ENCODE results near the gene ATP2C2. TPM values are rescaled to one million over a fixed set of nuclear protein-coding genes. Genes with fewer than 3 reads are reported as not detected.

Gene ATP2C2
- total RNA-seq, 2 donors from 2014 or later, result 0.07 TPM; not detected in 1

- H3K27ac Mint-ChIP-seq, result no peak overlapping the region
- H3K36me3 Mint-ChIP-seq (ENCODE audit: insufficient read depth in 2 of 2), result no peaks in the 10 kb centered on the region
- no peaks in the 10 kb centered on the region for H3K9me3 Mint-ChIP-seq
- H3K4me1 Mint-ChIP-seq (ENCODE audit: low read depth), result no peaks in the 10 kb centered on the region
- no peak for DNase-seq
- ATAC-seq (replicated peaks in 1 of 2), result no peak
- peaks cover 9% of the 10 kb centered on the region for H3K27me3 Mint-ChIP-seq (ENCODE audit: low read depth)
- no peak overlapping the region for H3K4me3 Mint-ChIP-seq
These were observed 19.9 kb upstream of the ATP2C2 start for GRCh38 chr16:84348386-84348888.

- Mint-ChIP-seq H3K9me3 (no peaks in the 10 kb centered on the region), H3K36me3 (ENCODE audit: insufficient read depth in 2 of 2) (no peaks in the 10 kb centered on the region), H3K27me3 (ENCODE audit: low read depth) (peaks cover 9% of the 10 kb centered on the region), H3K4me3 (no peak overlapping the region), H3K27ac (no peak overlapping the region), H3K4me1 (ENCODE audit: low read depth) (no peaks in the 10 kb centered on the region)
- DNase-seq (no peak), ATAC-seq (replicated peaks in 1 of 2) (no peak)
These were observed 18.3 kb upstream of the ATP2C2 start for GRCh38 chr16:84349862-84350684.

- H3K9me3 Mint-ChIP-seq, result no peaks in the 10 kb centered on the region
- ATAC-seq (replicated peaks in 1 of 2) (no peak), DNase-seq (no peak)
- H3K27me3 Mint-ChIP-seq (ENCODE audit: low read depth), result peaks cover 9% of the 10 kb centered on the region
- no peaks in the 10 kb centered on the region for H3K4me1 Mint-ChIP-seq (ENCODE audit: low read depth)
- H3K36me3 Mint-ChIP-seq (ENCODE audit: insufficient read depth in 2 of 2), result no peaks in the 10 kb centered on the region
- no peak overlapping the region for H3K27ac Mint-ChIP-seq
- H3K4me3 Mint-ChIP-seq, result no peak overlapping the region
These were observed 17.5 kb upstream of the ATP2C2 start for GRCh38 chr16:84350685-84351400.

GRCh38 chr16:84351630-84352029, 16.7 kb upstream of the ATP2C2 start:
- ATAC-seq (replicated peaks in 1 of 2) (no peak), DNase-seq (no peak)
- peaks cover under 1% of the 10 kb centered on the region for H3K4me1 Mint-ChIP-seq (ENCODE audit: low read depth)
- no peak overlapping the region for H3K27ac Mint-ChIP-seq
- H3K9me3 Mint-ChIP-seq, result no peaks in the 10 kb centered on the region
- H3K27me3 Mint-ChIP-seq (ENCODE audit: low read depth), result peaks cover 9% of the 10 kb centered on the region
- H3K36me3 Mint-ChIP-seq (ENCODE audit: insufficient read depth in 2 of 2), result no peaks in the 10 kb centered on the region
- no peak overlapping the region for H3K4me3 Mint-ChIP-seq

GRCh38 chr16:84354306-84354705, 14.0 kb upstream of the ATP2C2 start:
- H3K4me1 Mint-ChIP-seq (ENCODE audit: low read depth), result peaks cover 22% of the 10 kb centered on the region
- no peak for ATAC-seq (replicated peaks in 1 of 2)
- H3K36me3 Mint-ChIP-seq (ENCODE audit: insufficient read depth in 2 of 2), result no peaks in the 10 kb centered on the region
- no peak for DNase-seq
- peaks cover 9% of the 10 kb centered on the region for H3K27me3 Mint-ChIP-seq (ENCODE audit: low read depth)
- no peak overlapping the region for H3K27ac Mint-ChIP-seq
- H3K4me3 Mint-ChIP-seq, result no peak overlapping the region
- H3K9me3 Mint-ChIP-seq, result no peaks in the 10 kb centered on the region

GRCh38 chr16:84355149-84355548, 13.2 kb upstream of the ATP2C2 start:
- no peak for ATAC-seq (replicated peaks in 1 of 2)
- Mint-ChIP-seq H3K27ac (no peak overlapping the region), H3K4me1 (ENCODE audit: low read depth) (peaks cover 30% of the 10 kb centered on the region)

GRCh38 chr16:84356176-84356575, 12.2 kb upstream of the ATP2C2 start:
- no peak for ATAC-seq (replicated peaks in 1 of 2)
- Mint-ChIP-seq H3K9me3 (no peaks in the 10 kb centered on the region), H3K27me3 (ENCODE audit: low read depth) (no peaks in the 10 kb centered on the region), H3K27ac (no peak overlapping the region), H3K4me1 (ENCODE audit: low read depth) (peaks cover 40% of the 10 kb centered on the region), H3K36me3 (ENCODE audit: insufficient read depth in 2 of 2) (no peaks in the 10 kb centered on the region), H3K4me3 (no peak overlapping the region)
- DNase-seq, result no peak

More at GRCh38 chr16:84355149-84355548, 13.2 kb upstream of the ATP2C2 start:
- Mint-ChIP-seq H3K9me3 (no peaks in the 10 kb centered on the region), H3K27me3 (ENCODE audit: low read depth) (peaks cover 1% of the 10 kb centered on the region), H3K36me3 (ENCODE audit: insufficient read depth in 2 of 2) (no peaks in the 10 kb centered on the region), H3K4me3 (no peak overlapping the region)
- no peak for DNase-seq

DNA sequence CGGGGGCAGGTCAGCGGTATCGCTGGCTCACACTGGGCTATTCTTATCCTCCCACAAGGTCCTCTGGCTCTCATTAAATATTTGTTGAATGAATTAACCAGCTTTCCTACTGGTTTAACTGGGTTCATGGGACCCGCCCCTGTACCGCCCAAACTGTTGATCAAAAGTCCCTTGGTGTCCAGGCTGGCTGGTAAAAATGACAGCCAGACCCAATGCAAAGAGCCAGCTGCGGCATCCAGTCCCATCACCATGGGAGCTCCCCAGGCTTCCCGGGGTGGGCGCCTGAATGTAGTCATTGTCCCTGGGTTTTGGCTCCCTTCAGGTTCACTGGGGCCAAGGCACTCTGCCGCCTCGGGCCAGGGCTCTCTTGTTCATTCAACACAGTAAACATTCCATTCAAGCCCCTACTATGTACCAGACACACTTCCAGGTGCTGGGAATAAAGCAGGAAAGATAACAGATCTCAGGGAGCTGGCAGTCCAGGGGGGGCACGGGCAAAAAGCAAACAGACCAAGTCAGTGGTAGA, 11.7 kb upstream of the ATP2C2 start:
- no peak for ATAC-seq (replicated peaks in 1 of 2)
- Mint-ChIP-seq H3K27me3 (ENCODE audit: low read depth) (no peaks in the 10 kb centered on the region), H3K27ac (no peak overlapping the region), H3K9me3 (no peaks in the 10 kb centered on the region), H3K4me3 (no peak overlapping the region), H3K36me3 (ENCODE audit: insufficient read depth in 2 of 2) (no peaks in the 10 kb centered on the region), H3K4me1 (ENCODE audit: low read depth) (peaks cover 42% of the 10 kb centered on the region)
- DNase-seq, result no peak

GRCh38 chr16:84357191-84357651, 11.1 kb upstream of the ATP2C2 start:
- peaks cover 42% of the 10 kb centered on the region for H3K4me1 Mint-ChIP-seq (ENCODE audit: low read depth)
- H3K27me3 Mint-ChIP-seq (ENCODE audit: low read depth), result no peaks in the 10 kb centered on the region
- no peaks in the 10 kb centered on the region for H3K36me3 Mint-ChIP-seq (ENCODE audit: insufficient read depth in 2 of 2)
- peak; percentile 79 to 83 for ATAC-seq (replicated peaks in 1 of 2)
- H3K4me3 Mint-ChIP-seq, result no peak overlapping the region
- no peak overlapping the region for H3K27ac Mint-ChIP-seq
- no peaks in the 10 kb centered on the region for H3K9me3 Mint-ChIP-seq
- peak; percentile 25 to 46 for DNase-seq

GRCh38 chr16:84358601-84359295, 9.6 kb upstream of the ATP2C2 start:
- Mint-ChIP-seq H3K4me1 (ENCODE audit: low read depth) (peaks cover 42% of the 10 kb centered on the region), H3K27ac (no peak overlapping the region), H3K9me3 (no peaks in the 10 kb centered on the region), H3K36me3 (ENCODE audit: insufficient read depth in 2 of 2) (no peaks in the 10 kb centered on the region), H3K4me3 (peak overlapping the region in 1 of 2 donors; percentile 56), H3K27me3 (ENCODE audit: low read depth) (no peaks in the 10 kb centered on the region)
- no peak for DNase-seq
- no peak for ATAC-seq (replicated peaks in 1 of 2)

DNA sequence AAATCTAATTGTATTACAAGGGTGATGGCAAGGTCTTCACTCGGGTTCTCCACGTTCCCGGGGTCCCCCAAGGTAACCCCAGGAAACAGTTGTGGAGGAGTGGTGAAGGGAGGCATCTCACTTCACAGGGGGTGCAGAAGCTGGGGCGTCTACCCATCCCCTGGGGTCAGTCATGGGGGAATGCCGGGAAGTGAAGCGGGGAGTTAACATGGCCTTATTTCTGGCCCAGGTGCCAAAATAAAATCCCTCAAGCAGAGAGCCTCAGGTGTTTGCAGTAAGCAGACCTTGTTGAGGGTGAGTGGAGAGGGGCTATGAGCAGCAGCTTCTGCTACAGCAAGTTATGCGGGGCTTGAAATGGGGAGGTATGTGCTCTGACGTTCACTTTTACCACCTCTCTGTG, 9.0 kb upstream of the ATP2C2 start:
- no peaks in the 10 kb centered on the region for H3K36me3 Mint-ChIP-seq (ENCODE audit: insufficient read depth in 2 of 2)
- no peak overlapping the region for H3K27ac Mint-ChIP-seq
- H3K4me1 Mint-ChIP-seq (ENCODE audit: low read depth), result peaks cover 42% of the 10 kb centered on the region
- ATAC-seq (replicated peaks in 1 of 2) (no peak), DNase-seq (no peak)
- H3K9me3 Mint-ChIP-seq, result no peaks in the 10 kb centered on the region
- no peaks in the 10 kb centered on the region for H3K27me3 Mint-ChIP-seq (ENCODE audit: low read depth)
- H3K4me3 Mint-ChIP-seq, result no peak overlapping the region

GRCh38 chr16:84360170-84360569, 8.2 kb upstream of the ATP2C2 start:
- peak; percentile 74 to 80 for ATAC-seq (replicated peaks in 1 of 2)
- Mint-ChIP-seq H3K27ac (peak overlapping the region; percentile 34), H3K9me3 (no peaks in the 10 kb centered on the region)

DNA sequence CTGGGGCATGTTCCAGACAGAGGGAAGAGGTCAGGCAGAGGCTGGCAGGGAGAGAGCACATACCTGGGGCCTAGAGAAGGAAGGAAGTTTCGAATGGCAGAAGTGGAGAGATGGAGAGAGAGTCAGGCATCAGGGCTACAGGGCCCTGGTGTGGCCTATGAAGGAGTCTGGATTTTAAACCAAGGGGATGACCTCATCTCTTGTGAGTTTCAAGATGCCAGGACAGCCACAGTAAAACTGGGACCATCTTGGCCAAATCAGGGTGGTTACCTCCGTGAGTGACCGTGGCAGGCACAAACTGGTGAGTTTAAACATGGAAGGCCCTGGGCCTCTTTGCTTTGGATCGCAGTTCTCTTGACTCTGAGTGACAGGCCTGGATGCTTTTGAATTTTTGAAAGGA, 7.6 kb upstream of the ATP2C2 start:
- Mint-ChIP-seq H3K27ac (peak overlapping the region; percentile 34), H3K27me3 (ENCODE audit: low read depth) (no peaks in the 10 kb centered on the region), H3K9me3 (no peaks in the 10 kb centered on the region), H3K4me1 (ENCODE audit: low read depth) (peaks cover 42% of the 10 kb centered on the region), H3K36me3 (ENCODE audit: insufficient read depth in 2 of 2) (no peaks in the 10 kb centered on the region), H3K4me3 (peak overlapping the region; percentile 10 to 39)
- ATAC-seq (replicated peaks in 1 of 2) (no peak), DNase-seq (no peak)

More at GRCh38 chr16:84360170-84360569, 8.2 kb upstream of the ATP2C2 start:
- peak; percentile 56 to 62 for DNase-seq
- H3K36me3 Mint-ChIP-seq (ENCODE audit: insufficient read depth in 2 of 2), result no peaks in the 10 kb centered on the region
- H3K27me3 Mint-ChIP-seq (ENCODE audit: low read depth), result no peaks in the 10 kb centered on the region
- H3K4me3 Mint-ChIP-seq, result peak overlapping the region; percentile 10 to 39
- peaks cover 42% of the 10 kb centered on the region for H3K4me1 Mint-ChIP-seq (ENCODE audit: low read depth)
